Astrocyte (in vitro differentiated cells and primary cell): ENCODE data around the gene POU5F1.

Experiments
- CTCF ChIP-seq: IDR thresholded peaks from 2 replicates; pipeline ENCODE4 v1.5.1; 2011; ENCODE audit warnings: low read depth, mild to moderate bottlenecking, inconsistent platforms, low read length, moderate library complexity; ENCODE audit not compliant: insufficient read depth
- EZH2 ChIP-seq: IDR thresholded peaks from 2 replicates; pipeline ENCODE4 v1.6.1; 2012; ENCODE audit warnings: mild to moderate bottlenecking, low read length, inconsistent platforms; ENCODE audit not compliant: insufficient read depth

- TF ChIP-seq CTCF, result no peak
- TF ChIP-seq EZH2, result no peak
Observed at GRCh38 chr6:31180500-31180899, 10.0 kb upstream of the POU5F1 start.
